Measurements from ENCODE around the gene PDSS2. TPM values are rescaled to one million over a fixed set of nuclear protein-coding genes. Genes with fewer than 3 reads are reported as not detected.

PDSS2 gene
- total RNA-seq, 1 donor from 2014 or later: 7.9 TPM

DNA sequence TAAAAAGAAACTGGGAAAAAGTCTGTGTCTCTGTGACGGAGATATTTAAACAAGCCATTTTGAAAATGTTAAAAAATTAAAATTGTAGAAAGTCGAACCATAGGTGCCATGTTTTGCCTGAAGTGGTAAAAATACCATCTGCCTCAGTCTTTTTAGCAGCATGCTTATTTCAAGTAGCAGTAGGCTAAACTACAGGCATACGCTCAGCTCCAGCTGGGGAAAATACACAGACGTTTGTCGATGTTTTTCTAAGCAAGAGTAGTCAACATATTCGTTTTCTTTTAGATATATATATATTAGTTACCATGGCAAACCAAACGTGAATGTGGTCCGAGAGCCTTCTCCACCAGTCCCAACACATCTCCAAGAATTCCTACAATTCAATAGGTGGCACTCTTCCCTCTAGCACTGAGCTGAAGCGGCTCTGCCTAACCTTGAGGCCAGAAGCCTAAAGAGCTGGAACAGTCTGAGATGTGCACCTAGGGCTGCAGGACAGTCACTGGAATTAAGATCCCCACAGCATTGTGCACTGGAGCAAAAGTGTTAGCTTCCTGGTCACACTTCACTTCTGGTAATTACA, 273.9 kb downstream of the PDSS2 start:
- no peaks in the 10 kb centered on the region for H3K9me3 Mint-ChIP-seq (ENCODE audit: unreplicated experiment)
- no peak overlapping the region for H3K4me3 Mint-ChIP-seq (ENCODE audit: unreplicated experiment)
- TF ChIP-seq, protein P1, sequence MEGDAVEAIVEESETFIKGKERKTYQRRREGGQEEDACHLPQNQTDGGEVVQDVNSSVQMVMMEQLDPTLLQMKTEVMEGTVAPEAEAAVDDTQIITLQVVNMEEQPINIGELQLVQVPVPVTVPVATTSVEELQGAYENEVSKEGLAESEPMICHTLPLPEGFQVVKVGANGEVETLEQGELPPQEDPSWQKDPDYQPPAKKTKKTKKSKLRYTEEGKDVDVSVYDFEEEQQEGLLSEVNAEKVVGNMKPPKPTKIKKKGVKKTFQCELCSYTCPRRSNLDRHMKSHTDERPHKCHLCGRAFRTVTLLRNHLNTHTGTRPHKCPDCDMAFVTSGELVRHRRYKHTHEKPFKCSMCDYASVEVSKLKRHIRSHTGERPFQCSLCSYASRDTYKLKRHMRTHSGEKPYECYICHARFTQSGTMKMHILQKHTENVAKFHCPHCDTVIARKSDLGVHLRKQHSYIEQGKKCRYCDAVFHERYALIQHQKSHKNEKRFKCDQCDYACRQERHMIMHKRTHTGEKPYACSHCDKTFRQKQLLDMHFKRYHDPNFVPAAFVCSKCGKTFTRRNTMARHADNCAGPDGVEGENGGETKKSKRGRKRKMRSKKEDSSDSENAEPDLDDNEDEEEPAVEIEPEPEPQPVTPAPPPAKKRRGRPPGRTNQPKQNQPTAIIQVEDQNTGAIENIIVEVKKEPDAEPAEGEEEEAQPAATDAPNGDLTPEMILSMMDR (IDR thresholded peaks at IDR 0.05; ENCODE audit: unreplicated experiment): no peak
- H3K4me1 Mint-ChIP-seq (ENCODE audit: unreplicated experiment): no peaks in the 10 kb centered on the region
- H3K27me3 Mint-ChIP-seq (ENCODE audit: unreplicated experiment): no peaks in the 10 kb centered on the region
- peak; percentile 11 for DNase-seq (ENCODE audit: low spot score)
- H3K36me3 Mint-ChIP-seq (ENCODE audit: low read depth, unreplicated experiment): no peaks in the 10 kb centered on the region
- H3K27ac Mint-ChIP-seq (ENCODE audit: unreplicated experiment): no peak overlapping the region

DNA sequence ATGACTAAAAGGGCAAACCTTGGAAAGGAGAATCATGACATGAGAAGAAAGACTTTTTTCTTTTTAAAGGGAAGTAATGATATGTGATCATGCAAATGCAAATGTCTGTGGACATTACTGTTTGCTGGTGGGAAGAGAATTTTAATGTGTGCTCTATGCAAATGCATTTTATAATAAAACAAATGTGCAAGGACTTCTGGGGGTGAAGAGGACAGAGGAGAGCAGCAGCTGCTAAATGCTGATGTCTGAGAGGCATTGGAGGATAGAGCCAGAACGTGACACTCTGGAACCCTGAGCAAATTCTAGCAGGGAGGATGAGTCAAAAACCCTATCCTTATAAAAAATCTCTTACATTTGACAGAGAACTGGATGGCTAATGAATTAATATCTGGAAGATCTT, 274.9 kb downstream of the PDSS2 start:
- Mint-ChIP-seq H3K36me3 (ENCODE audit: low read depth, unreplicated experiment) (no peaks in the 10 kb centered on the region), H3K27ac (ENCODE audit: unreplicated experiment) (no peak overlapping the region), H3K27me3 (ENCODE audit: unreplicated experiment) (no peaks in the 10 kb centered on the region), H3K9me3 (ENCODE audit: unreplicated experiment) (no peaks in the 10 kb centered on the region), H3K4me3 (ENCODE audit: unreplicated experiment) (no peak overlapping the region), H3K4me1 (ENCODE audit: unreplicated experiment) (no peaks in the 10 kb centered on the region)
- TF ChIP-seq, protein P1 (IDR thresholded peaks at IDR 0.05; ENCODE audit: unreplicated experiment): no peak
- DNase-seq (ENCODE audit: low spot score): no peak

DNA sequence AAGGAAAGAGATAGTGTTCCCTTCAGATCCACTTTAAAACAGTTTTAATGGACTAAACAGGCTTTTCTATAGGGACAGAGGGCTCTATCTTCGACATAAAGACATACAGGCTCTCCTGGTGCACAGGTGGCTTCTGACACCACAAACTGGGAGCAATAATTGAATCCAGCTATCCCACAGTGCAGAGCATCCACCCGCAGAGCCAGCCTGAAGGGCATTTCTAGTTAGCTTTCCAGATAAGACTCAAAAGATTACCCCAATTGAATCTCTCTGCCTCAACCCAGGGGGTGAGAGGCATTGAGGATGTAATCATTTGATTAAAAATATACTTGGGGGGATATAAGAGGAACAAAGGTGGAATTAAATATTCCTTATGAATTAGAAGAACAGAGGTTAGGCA, 279.3 kb downstream of the PDSS2 start:
- Mint-ChIP-seq H3K27ac (ENCODE audit: unreplicated experiment) (no peak overlapping the region), H3K4me1 (ENCODE audit: unreplicated experiment) (no peaks in the 10 kb centered on the region), H3K36me3 (ENCODE audit: low read depth, unreplicated experiment) (no peaks in the 10 kb centered on the region), H3K4me3 (ENCODE audit: unreplicated experiment) (no peak overlapping the region), H3K9me3 (ENCODE audit: unreplicated experiment) (no peaks in the 10 kb centered on the region), H3K27me3 (ENCODE audit: unreplicated experiment) (no peaks in the 10 kb centered on the region)
- TF ChIP-seq, protein P1 (IDR thresholded peaks at IDR 0.05; ENCODE audit: unreplicated experiment): no peak
- no peak for DNase-seq (ENCODE audit: low spot score)

DNA sequence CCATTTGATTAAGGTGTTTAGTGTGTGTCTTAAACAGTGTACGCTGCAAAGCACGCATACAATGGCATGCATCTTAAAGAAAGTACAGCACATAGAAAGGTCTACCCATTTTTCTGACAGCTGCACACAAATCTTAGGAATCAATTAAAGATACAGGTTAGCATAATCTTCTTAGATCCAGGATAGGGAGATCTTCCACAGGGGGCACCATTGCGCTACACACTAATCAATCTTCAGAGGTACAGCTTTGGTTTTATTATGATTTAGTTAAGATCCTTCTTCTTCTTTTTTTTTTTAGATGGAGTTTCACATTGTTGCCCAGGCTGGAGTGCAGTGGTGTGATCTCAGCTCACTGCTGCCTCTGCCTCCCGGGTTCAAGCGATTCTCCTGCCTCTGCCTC, 280.4 kb downstream of the PDSS2 start:
- TF ChIP-seq, protein P1 (IDR thresholded peaks at IDR 0.05; ENCODE audit: unreplicated experiment): no peak
- no peak for DNase-seq (ENCODE audit: low spot score)
- H3K4me1 Mint-ChIP-seq (ENCODE audit: unreplicated experiment): no peaks in the 10 kb centered on the region
- no peaks in the 10 kb centered on the region for H3K36me3 Mint-ChIP-seq (ENCODE audit: low read depth, unreplicated experiment)
- H3K4me3 Mint-ChIP-seq (ENCODE audit: unreplicated experiment): no peak overlapping the region
- no peaks in the 10 kb centered on the region for H3K9me3 Mint-ChIP-seq (ENCODE audit: unreplicated experiment)
- no peak overlapping the region for H3K27ac Mint-ChIP-seq (ENCODE audit: unreplicated experiment)
- no peaks in the 10 kb centered on the region for H3K27me3 Mint-ChIP-seq (ENCODE audit: unreplicated experiment)

DNA sequence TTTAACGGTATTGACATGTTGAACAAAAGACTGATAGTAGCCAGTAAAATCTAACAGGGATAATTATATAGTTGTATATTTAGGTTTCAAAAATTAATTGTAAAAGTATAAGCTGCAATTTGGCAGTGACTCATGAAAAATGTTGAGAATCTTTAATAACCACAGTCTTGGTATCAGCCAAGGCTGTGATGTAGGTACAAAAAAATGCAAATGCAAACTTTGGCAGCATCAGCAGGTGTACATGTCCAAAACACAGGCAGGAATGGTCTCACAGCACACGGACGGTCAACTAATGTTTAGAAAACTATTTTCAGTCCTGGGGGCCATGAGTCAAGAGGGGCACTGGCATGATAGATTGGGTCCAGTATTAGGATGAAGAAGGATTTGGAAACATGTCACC, 285.6 kb downstream of the PDSS2 start:
- TF ChIP-seq, protein P1 (IDR thresholded peaks at IDR 0.05; ENCODE audit: unreplicated experiment): no peak
- H3K4me3 Mint-ChIP-seq (ENCODE audit: unreplicated experiment): no peak overlapping the region
- H3K27me3 Mint-ChIP-seq (ENCODE audit: unreplicated experiment): no peaks in the 10 kb centered on the region
- H3K36me3 Mint-ChIP-seq (ENCODE audit: low read depth, unreplicated experiment): peaks cover 3% of the 10 kb centered on the region
- H3K4me1 Mint-ChIP-seq (ENCODE audit: unreplicated experiment): no peaks in the 10 kb centered on the region
- H3K27ac Mint-ChIP-seq (ENCODE audit: unreplicated experiment): no peak overlapping the region
- DNase-seq (ENCODE audit: low spot score): no peak
- H3K9me3 Mint-ChIP-seq (ENCODE audit: unreplicated experiment): no peaks in the 10 kb centered on the region
